ENCODE measurements around the gene MCM6.

Gene MCM6

DNA sequence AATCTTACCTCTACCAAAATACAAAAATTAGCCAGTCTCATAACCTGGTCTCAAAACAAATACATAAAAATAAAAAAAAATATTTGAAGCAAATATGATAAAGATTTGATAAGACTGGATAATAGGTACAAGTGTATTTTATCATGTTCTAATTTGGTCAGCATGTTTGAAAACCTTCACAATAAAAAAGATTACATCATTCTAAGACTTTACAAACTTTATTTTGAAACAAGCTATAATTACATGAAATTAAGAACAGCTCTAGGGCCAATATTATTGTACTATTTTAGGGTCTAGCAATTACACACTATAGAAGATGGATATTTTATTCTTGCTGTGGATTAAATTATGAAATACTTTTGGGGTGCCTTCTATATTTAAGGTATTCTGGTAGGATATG lies 29.4 kb upstream of the MCM6 start:
- no peak overlapping the region for H3K4me3 ChIP-seq (ENCODE audit: control insufficient read depth, low read depth, low read length)
- no peak for DNase-seq (ENCODE audit: low read depth)
- TF ChIP-seq, protein P1, sequence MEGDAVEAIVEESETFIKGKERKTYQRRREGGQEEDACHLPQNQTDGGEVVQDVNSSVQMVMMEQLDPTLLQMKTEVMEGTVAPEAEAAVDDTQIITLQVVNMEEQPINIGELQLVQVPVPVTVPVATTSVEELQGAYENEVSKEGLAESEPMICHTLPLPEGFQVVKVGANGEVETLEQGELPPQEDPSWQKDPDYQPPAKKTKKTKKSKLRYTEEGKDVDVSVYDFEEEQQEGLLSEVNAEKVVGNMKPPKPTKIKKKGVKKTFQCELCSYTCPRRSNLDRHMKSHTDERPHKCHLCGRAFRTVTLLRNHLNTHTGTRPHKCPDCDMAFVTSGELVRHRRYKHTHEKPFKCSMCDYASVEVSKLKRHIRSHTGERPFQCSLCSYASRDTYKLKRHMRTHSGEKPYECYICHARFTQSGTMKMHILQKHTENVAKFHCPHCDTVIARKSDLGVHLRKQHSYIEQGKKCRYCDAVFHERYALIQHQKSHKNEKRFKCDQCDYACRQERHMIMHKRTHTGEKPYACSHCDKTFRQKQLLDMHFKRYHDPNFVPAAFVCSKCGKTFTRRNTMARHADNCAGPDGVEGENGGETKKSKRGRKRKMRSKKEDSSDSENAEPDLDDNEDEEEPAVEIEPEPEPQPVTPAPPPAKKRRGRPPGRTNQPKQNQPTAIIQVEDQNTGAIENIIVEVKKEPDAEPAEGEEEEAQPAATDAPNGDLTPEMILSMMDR (IDR thresholded peaks at IDR 0.05; ENCODE audit: control insufficient read depth, insufficient read depth, low read depth, low read length, missing control alignments): no peak

- TF ChIP-seq, protein P1 (IDR thresholded peaks at IDR 0.05; ENCODE audit: control insufficient read depth, insufficient read depth, low read depth, low read length, missing control alignments): no peak
- DNase-seq (ENCODE audit: low read depth): no peak
- no peak overlapping the region for H3K4me3 ChIP-seq (ENCODE audit: control insufficient read depth, low read depth, low read length)
These were observed 28.2 kb upstream of the MCM6 start for GRCh38 chr2:135904341-135904989.

- TF ChIP-seq, protein P1 (IDR thresholded peaks at IDR 0.05; ENCODE audit: control insufficient read depth, insufficient read depth, low read depth, low read length, missing control alignments): no peak
- no peak for DNase-seq (ENCODE audit: low read depth)
- H3K4me3 ChIP-seq (ENCODE audit: control insufficient read depth, low read depth, low read length): no peak overlapping the region
These were observed 27.4 kb upstream of the MCM6 start for GRCh38 chr2:135903650-135904049.

- no peak for DNase-seq (ENCODE audit: low read depth)
- TF ChIP-seq, protein P1 (IDR thresholded peaks at IDR 0.05; ENCODE audit: control insufficient read depth, insufficient read depth, low read depth, low read length, missing control alignments): no peak
- H3K4me3 ChIP-seq (ENCODE audit: control insufficient read depth, low read depth, low read length): no peak overlapping the region
These were observed 23.3 kb upstream of the MCM6 start for GRCh38 chr2:135899567-135899966.

GRCh38 chr2:135898234-135898786 lies 22.1 kb upstream of the MCM6 start:
- no peak for DNase-seq (ENCODE audit: low read depth)
- TF ChIP-seq, protein P1 (IDR thresholded peaks at IDR 0.05; ENCODE audit: control insufficient read depth, insufficient read depth, low read depth, low read length, missing control alignments): no peak
- no peak overlapping the region for H3K4me3 ChIP-seq (ENCODE audit: control insufficient read depth, low read depth, low read length)

GRCh38 chr2:135894930-135895329 lies 18.7 kb upstream of the MCM6 start:
- no peak overlapping the region for H3K4me3 ChIP-seq (ENCODE audit: control insufficient read depth, low read depth, low read length)
- TF ChIP-seq, protein P1 (IDR thresholded peaks at IDR 0.05; ENCODE audit: control insufficient read depth, insufficient read depth, low read depth, low read length, missing control alignments): no peak
- no peak for DNase-seq (ENCODE audit: low read depth)

All from AG09309 (cell line).